Testis (tissue), 3 donors: ENCODE data around the gene MAGEF1. TPM values are rescaled to one million over a fixed set of nuclear protein-coding genes. Genes with fewer than 3 reads are reported as not detected.

Experiments used
- DNase-seq: peaks from one replicate; pipeline ENCODE4 v3.0.0-alpha.2; 2019
- H3K27ac ChIP-seq, 2 donors: fragments of 200-600 bp; sonication (generic); one replicate each; pipeline ENCODE4 v1.5.1; 2019
- H3K27me3 ChIP-seq: fragments of 200-600 bp; sonication (generic); one replicate; pipeline ENCODE4 v1.5.1; 2019
- H3K36me3 ChIP-seq: fragments of 200-600 bp; sonication (generic); one replicate; pipeline ENCODE4 v1.5.1; 2017; ENCODE audit warnings: low read depth; ENCODE audit errors: missing control alignments
- H3K4me1 ChIP-seq: fragments of 200-600 bp; sonication (generic); one replicate; pipeline ENCODE4 v1.5.1; 2019
- H3K4me3 ChIP-seq, 2 donors: fragments of 200-600 bp; sonication (generic); one replicate each; pipeline ENCODE4 v1.5.1; 2017 to 2019
- H3K9me3 ChIP-seq: fragments of 200-600 bp; sonication (generic); one replicate; pipeline ENCODE4 v1.5.1; 2017
- CTCF ChIP-seq, 3 experiments: fragments of 450-650 bp in 2 of 3; fragments of 200-600 bp in 1 of 3; sonication (generic) in 1 of 3; IDR thresholded peaks; one replicate each; pipeline ENCODE4 v1.5.1; 2016 to 2019; ENCODE audit warnings: antibody characterized with exemption in 3 of 3, mild to moderate bottlenecking in 2 of 3, moderate library complexity in 1 of 3
- POLR2A ChIP-seq: fragments of 450-650 bp; IDR thresholded peaks from one replicate; pipeline ENCODE4 v1.6.1; 2017; ENCODE audit warnings: antibody characterized with exemption, mild to moderate bottlenecking, moderate library complexity
- WGBS, 2 donors: methylation state at CpG; one replicate each; pipeline ENCODE4 v1.1.5; 2018; 5-methylcytosine and 5-hydroxymethylcytosine counted together
- intact Hi-C: fragments of 100-400 bp; cut with DNase I; formaldehyde crosslinking; loops from one replicate; pipeline ENCODE4 v1.15.1; 2023; ENCODE audit warnings: low total_unique reads
- polyA plus RNA-seq: library from polyadenylated mRNA; stranded (reverse); fragments of 350-450 nt; fragmentation: Illumina TruSeq; extraction: RNeasy Lipid Tissue Mini Kit (QIAGEN cat#74804); gene quantifications from one replicate; pipeline ENCODE4 v1.2.3, GENCODE V29; 2014; ENCODE audit warnings: low read depth, low replicate concordance; ENCODE audit not compliant: insufficient read depth
- total RNA-seq, 2 donors: library from RNA; depleted of rRNA; stranded (reverse); fragments of >200 nt; gene quantifications; one replicate each; pipeline ENCODE4 v1.2.3, GENCODE V29; 2016

MAGEF1 gene
- total and polyA plus RNA-seq, 3 donors from 2014 or later, result 22.8 to 33.5 (median 25.1) TPM

- Histone ChIP-seq H3K36me3 (no peaks in the 10 kb centered on the region), H3K9me3 (no peaks in the 10 kb centered on the region), H3K4me3 (no peak overlapping the region), H3K27ac (no peak overlapping the region), H3K27me3 (no peaks in the 10 kb centered on the region), H3K4me1 (peaks cover 15% of the 10 kb centered on the region)
- TF ChIP-seq CTCF (IDR thresholded peaks at IDR 0.05) (no peak), POLR2A (no peak)
- intact Hi-C loops, result no loop called here
- DNase-seq, result no peak
- WGBS, 2 donors, result 96 to 98% methylated on average over 11 of the region's 11 CpGs
These were observed 46.2 kb upstream of the MAGEF1 start for GRCh38 chr3:184758056-184758455.

- Histone ChIP-seq H3K27me3 (no peaks in the 10 kb centered on the region), H3K4me1 (peaks cover 15% of the 10 kb centered on the region), H3K9me3 (no peaks in the 10 kb centered on the region), H3K36me3 (no peaks in the 10 kb centered on the region), H3K4me3 (no peak overlapping the region), H3K27ac (no peak overlapping the region)
- intact Hi-C loops, result no loop called here
- TF ChIP-seq POLR2A (no peak), CTCF (IDR thresholded peaks at IDR 0.05) (no peak)
- WGBS, 2 donors, result 67 to 69% methylated on average over 17 of the region's 17 CpGs
- peak; percentile 31 for DNase-seq
These were observed 45.3 kb upstream of the MAGEF1 start for GRCh38 chr3:184757022-184757651.

DNA sequence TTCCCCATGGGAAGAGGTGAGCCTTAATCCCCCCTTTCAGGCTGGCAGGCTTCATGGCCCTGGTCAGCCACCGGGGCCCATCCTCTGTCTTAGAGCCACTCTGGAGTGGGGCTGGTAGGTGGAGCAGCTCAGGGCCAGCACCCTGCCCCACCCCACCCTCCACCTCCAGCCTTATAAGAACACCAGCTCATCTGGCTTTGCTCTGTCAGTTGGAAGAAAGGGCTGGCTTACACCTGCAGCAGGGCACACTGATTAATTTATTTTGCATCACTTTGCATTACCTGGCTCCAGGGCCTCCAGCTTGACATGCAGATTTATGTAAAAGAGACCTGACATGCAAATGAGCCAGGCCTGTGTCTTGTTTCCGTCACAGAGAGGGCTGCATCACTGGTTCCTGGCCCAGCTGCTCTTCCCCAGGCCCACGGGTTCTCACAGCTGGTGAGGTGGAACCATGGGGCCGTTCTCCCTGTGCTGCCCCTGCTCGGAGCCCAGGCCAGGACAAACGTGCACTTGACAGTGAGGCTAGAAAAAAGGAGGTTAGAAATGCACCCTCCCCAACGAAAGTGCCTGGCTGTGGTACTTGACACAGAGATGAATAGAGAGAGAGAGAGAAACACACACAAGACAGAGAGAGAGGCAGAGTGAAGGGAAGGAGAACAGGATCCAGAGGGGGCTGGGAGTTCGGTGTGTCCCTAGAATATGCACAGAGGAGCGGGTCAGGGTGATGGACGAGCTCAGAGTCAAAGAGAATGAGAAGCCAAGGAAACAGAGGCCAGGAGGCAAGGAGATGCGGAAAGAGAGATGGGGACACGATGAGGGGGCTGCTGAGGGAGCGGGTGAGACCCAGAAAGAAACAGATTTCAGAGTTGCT lies 44.5 kb upstream of the MAGEF1 start:
- 58 to 61% methylated on average over 13 of the region's 13 CpGs for WGBS, 2 donors
- TF ChIP-seq POLR2A (no peak), CTCF (IDR thresholded peaks at IDR 0.05) (no peak)
- DNase-seq, result no peak
- no peak overlapping the region for H3K4me3 ChIP-seq
- no peaks in the 10 kb centered on the region for H3K36me3 ChIP-seq
- peaks cover 12% of the 10 kb centered on the region for H3K4me1 ChIP-seq
- intact Hi-C loops, result no loop called here
- H3K9me3 ChIP-seq, result no peaks in the 10 kb centered on the region
- no peaks in the 10 kb centered on the region for H3K27me3 ChIP-seq
- no peak overlapping the region for H3K27ac ChIP-seq

- Histone ChIP-seq H3K9me3 (no peaks in the 10 kb centered on the region), H3K27me3 (no peaks in the 10 kb centered on the region), H3K4me1 (peaks cover 4% of the 10 kb centered on the region), H3K36me3 (no peaks in the 10 kb centered on the region), H3K27ac (no peak overlapping the region), H3K4me3 (no peak overlapping the region)
- 83 to 89% methylated on average over 5 to 8 of the region's 8 CpGs for WGBS, 2 donors
- no peak for TF ChIP-seq POLR2A
- no peak for TF ChIP-seq CTCF (IDR thresholded peaks at IDR 0.05)
- no peak for DNase-seq
- intact Hi-C loops, result no loop called here
These were observed 43.5 kb upstream of the MAGEF1 start for GRCh38 chr3:184755315-184755731.
